HepG2 (cell line): ENCODE data around the gene ARVCF. TPM values are rescaled to one million over a fixed set of nuclear protein-coding genes. Genes with fewer than 3 reads are reported as not detected.

Experiments used
- JUND ChIP-seq: sonication (generic); formaldehyde crosslinking; IDR thresholded peaks from 2 replicates; pipeline ENCODE4 v1.8.0; 2022; ENCODE audit warnings: mild to moderate bottlenecking, missing genetic modification reagents
- KAT8 ChIP-seq: IDR thresholded peaks from 2 replicates; pipeline ENCODE4 v1.6.1; 2016; ENCODE audit warnings: missing genetic modification reagents, missing compliant biosample characterization
- NCOA1 ChIP-seq: sonication (generic); formaldehyde crosslinking; IDR thresholded peaks from 2 replicates; pipeline ENCODE4 v1.9.0; 2021; ENCODE audit warnings: missing genetic modification reagents
- PHF20 ChIP-seq: sonication (generic); formaldehyde crosslinking; IDR thresholded peaks from 2 replicates; pipeline ENCODE4 v1.5.0; 2020; ENCODE audit warnings: mild to moderate bottlenecking, missing genetic modification reagents
- SMAD3 ChIP-seq: sonication (generic); formaldehyde crosslinking; IDR thresholded peaks from 2 replicates; pipeline ENCODE4 v1.4.0; 2020; ENCODE audit warnings: missing genetic modification reagents
- SP4 ChIP-seq: sonication (generic); formaldehyde crosslinking; IDR thresholded peaks from 2 replicates; pipeline ENCODE4 v1.8.1; 2023; ENCODE audit warnings: mild to moderate bottlenecking, missing genetic modification reagents
- SRSF1 ChIP-seq: fragments of 200-400 bp; formaldehyde crosslinking; optimal IDR thresholded peaks from 2 replicates; pipeline ENCODE3; 2017; ENCODE audit warnings: mild to moderate bottlenecking, low read depth, low read length, moderate library complexity
- TGIF2 ChIP-seq: IDR thresholded peaks from 2 replicates; pipeline ENCODE4 v1.6.1; 2016; ENCODE audit warnings: control low read depth, missing compliant biosample characterization
- ZFP41 ChIP-seq: sonication (generic); formaldehyde crosslinking; IDR thresholded peaks from 2 replicates; pipeline ENCODE4 v1.4.0; 2020; ENCODE audit warnings: mild to moderate bottlenecking, missing genetic modification reagents, borderline replicate concordance
- ZMAT3 ChIP-seq: sonication (generic); formaldehyde crosslinking; conservative IDR thresholded peaks from 2 replicates; pipeline ENCODE4 v1.7.0; 2021; ENCODE audit warnings: missing genetic modification reagents
- ZNF333 ChIP-seq: sonication (generic); formaldehyde crosslinking; IDR thresholded peaks from 2 replicates; pipeline ENCODE4 v1.4.0; 2020; ENCODE audit warnings: mild to moderate bottlenecking, missing genetic modification reagents, borderline replicate concordance
- ZNF7 ChIP-seq: IDR thresholded peaks from 2 replicates; pipeline ENCODE4 v1.6.1; 2016; ENCODE audit warnings: missing biosample characterization, missing genetic modification reagents
- polyA plus RNA-seq, 8 experiments: library from polyadenylated mRNA; depleted of rRNA in 3 of 8; stranded (reverse) in 7 of 8; unstranded in 1 of 8; fragments of >200 nt; fragmentation: Illumina TruSeq in 4 of 8; extraction: Trizol in 4 of 8; gene quantifications; 2 replicates each; pipeline versions ENCODE4 v1.2.1 to v1.2.3, GENCODE V29; 2011 to 2016; ENCODE audit warnings: low read depth in 4 of 8, missing spikeins in 1 of 8, mixed read lengths in 1 of 8; ENCODE audit not compliant: insufficient read depth in 1 of 8
- total RNA-seq, 5 experiments: library from RNA; depleted of rRNA; stranded (reverse); fragments of >200 nt; fragmentation: Illumina TruSeq; extraction: Trizol; gene quantifications; 2 replicates each; pipeline ENCODE4 v1.2.3, GENCODE V29; 2016; ENCODE audit warnings: low read depth in 1 of 5
- TF ChIP-seq, protein P1 (sequence below): sonication (generic); formaldehyde crosslinking; IDR thresholded peaks from 2 replicates; pipeline ENCODE4 v1.4.0; 2020; ENCODE audit warnings: mild to moderate bottlenecking, missing genetic modification reagents
- TF ChIP-seq, protein P2 (sequence below): IDR thresholded peaks from 2 replicates; pipeline ENCODE4 v1.6.1; 2012; ENCODE audit warnings: inconsistent platforms
- TF ChIP-seq, protein P3 (sequence below): sonication (generic); formaldehyde crosslinking; IDR thresholded peaks from 2 replicates; pipeline ENCODE4 v1.4.0; 2020; ENCODE audit warnings: missing genetic modification reagents
- TF ChIP-seq, protein P4 (sequence below): sonication (generic); formaldehyde crosslinking; IDR thresholded peaks from 2 replicates; pipeline ENCODE4 v1.8.0; 2022; ENCODE audit warnings: missing genetic modification reagents, mild to moderate bottlenecking, inconsistent platforms, borderline replicate concordance

Gene ARVCF
- total and polyA plus RNA-seq, 2 of the 13 experiments (the other 11 are each of a cell fraction or from before 2014, with no cell fraction given) = 16.4 to 17.7 TPM

DNA sequence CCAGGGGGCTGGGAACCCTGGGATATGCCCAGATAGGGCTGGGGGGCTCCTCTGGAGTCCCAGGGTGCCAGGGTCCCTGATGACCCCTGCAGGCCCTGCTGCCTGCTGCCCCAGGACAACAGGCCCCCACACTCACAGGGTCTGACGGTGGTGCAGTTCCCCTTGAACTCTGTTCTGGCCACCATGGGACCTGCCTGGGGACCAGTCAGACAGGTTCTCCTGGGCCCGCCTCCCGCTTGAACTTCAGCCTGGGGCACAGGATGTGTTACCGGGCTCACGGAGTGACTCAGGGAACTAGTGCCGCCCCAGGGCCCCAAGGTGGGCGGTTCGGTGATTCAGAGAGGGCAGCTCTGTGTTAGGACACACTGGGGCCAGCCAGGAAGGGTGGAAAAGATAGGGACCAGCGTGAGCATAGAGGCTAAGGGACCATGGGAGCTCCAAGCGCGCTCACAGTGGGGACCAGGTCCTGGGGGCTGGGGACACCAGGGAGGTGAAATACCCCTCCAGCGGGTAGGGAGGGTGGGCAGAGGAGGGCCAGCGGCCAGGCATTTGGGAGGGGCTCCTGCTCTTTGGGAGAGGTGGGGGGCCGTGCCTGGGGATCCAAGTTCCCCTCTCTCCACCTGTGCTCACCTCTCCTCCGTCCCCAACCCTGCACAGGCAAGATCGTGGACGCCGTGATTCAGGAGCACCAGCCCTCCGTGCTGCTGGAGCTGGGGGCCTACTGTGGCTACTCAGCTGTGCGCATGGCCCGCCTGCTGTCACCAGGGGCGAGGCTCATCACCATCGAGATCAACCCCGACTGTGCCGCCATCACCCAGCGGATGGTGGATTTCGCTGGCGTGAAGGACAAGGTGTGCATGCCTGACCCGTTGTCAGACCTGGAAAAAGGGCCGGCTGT, 53.5 kb downstream of the ARVCF start (continued):
- TF ChIP-seq, protein P1, sequence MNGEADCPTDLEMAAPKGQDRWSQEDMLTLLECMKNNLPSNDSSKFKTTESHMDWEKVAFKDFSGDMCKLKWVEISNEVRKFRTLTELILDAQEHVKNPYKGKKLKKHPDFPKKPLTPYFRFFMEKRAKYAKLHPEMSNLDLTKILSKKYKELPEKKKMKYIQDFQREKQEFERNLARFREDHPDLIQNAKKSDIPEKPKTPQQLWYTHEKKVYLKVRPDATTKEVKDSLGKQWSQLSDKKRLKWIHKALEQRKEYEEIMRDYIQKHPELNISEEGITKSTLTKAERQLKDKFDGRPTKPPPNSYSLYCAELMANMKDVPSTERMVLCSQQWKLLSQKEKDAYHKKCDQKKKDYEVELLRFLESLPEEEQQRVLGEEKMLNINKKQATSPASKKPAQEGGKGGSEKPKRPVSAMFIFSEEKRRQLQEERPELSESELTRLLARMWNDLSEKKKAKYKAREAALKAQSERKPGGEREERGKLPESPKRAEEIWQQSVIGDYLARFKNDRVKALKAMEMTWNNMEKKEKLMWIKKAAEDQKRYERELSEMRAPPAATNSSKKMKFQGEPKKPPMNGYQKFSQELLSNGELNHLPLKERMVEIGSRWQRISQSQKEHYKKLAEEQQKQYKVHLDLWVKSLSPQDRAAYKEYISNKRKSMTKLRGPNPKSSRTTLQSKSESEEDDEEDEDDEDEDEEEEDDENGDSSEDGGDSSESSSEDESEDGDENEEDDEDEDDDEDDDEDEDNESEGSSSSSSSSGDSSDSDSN (CRISPR knock-in tag) = peak; percentile 78
- peak; percentile 80; the same call in 1 of the 2 replicates for TF ChIP-seq SP4
- TF ChIP-seq KAT8 (CRISPR knock-in tag) = peak; percentile 43; the same call in 1 of the 2 replicates
- TF ChIP-seq ZNF333 (CRISPR knock-in tag) = peak; percentile 98
- peak; percentile 86 for TF ChIP-seq JUND (CRISPR knock-in tag)
- TF ChIP-seq, protein P2, sequence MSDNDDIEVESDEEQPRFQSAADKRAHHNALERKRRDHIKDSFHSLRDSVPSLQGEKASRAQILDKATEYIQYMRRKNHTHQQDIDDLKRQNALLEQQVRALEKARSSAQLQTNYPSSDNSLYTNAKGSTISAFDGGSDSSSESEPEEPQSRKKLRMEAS = peak; percentile 10; the same call in 1 of the 2 replicates
- TF ChIP-seq, protein P3, sequence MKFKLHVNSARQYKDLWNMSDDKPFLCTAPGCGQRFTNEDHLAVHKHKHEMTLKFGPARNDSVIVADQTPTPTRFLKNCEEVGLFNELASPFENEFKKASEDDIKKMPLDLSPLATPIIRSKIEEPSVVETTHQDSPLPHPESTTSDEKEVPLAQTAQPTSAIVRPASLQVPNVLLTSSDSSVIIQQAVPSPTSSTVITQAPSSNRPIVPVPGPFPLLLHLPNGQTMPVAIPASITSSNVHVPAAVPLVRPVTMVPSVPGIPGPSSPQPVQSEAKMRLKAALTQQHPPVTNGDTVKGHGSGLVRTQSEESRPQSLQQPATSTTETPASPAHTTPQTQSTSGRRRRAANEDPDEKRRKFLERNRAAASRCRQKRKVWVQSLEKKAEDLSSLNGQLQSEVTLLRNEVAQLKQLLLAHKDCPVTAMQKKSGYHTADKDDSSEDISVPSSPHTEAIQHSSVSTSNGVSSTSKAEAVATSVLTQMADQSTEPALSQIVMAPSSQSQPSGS (CRISPR knock-in tag) = peak; percentile 62
- peak; percentile 18; the same call in 1 of the 2 replicates for TF ChIP-seq TGIF2 (CRISPR knock-in tag)
- no peak for TF ChIP-seq ZNF7 (CRISPR knock-in tag)
- peak; percentile 52; the same call in 1 of the 2 replicates for TF ChIP-seq ZFP41
- TF ChIP-seq SRSF1 = peak; percentile 53
- no peak for TF ChIP-seq NCOA1 (CRISPR knock-in tag)
- TF ChIP-seq SMAD3 = 0 out of 2 replicates have a peak, but pooled peaks have one; percentile 31
- 0 out of 2 replicates have a peak, but pooled peaks have one; percentile 36 for TF ChIP-seq ZMAT3 (CRISPR knock-in tag)
- TF ChIP-seq PHF20 (CRISPR knock-in tag) = 0 out of 2 replicates have a peak, but pooled peaks have one; percentile 33
- TF ChIP-seq, protein P4, sequence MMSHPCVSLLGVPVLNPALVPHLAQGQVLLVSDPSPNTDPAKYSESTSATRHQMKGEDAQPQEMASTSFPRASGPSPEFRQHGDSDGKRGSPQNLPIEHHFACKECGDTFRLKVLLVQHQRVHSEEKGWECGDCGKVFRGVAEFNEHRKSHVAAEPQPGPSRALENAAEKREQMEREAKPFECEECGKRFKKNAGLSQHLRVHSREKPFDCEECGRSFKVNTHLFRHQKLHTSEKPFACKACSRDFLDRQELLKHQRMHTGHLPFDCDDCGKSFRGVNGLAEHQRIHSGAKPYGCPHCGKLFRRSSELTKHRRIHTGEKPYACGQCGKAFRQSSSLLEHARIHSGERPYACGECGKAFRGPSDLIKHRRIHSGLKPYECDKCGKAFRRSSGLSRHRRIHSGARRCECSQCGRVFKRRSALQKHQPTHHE = no peak
